ENCODE measurements around the gene ZBTB34.

The ZBTB34 gene

DNA sequence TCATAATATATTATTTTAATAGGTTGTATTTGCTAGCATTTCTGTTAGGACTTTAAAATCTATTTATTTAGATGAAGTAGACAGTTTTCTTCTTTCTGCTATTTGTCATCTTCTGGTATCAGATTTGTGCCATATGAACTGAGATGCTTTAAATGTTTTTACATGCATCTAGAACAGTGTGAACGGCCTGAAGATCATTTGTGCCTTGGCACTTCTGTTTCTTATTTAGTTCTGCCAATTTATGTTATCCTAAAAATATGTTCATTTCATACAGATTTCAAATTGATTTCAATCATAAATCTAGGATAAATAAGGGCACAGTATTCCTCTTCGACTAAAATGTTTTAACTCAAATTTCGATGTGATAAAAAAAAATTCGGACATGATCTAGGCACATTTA lies 16.1 kb downstream of the ZBTB34 start:
- Mint-ChIP-seq H3K9me3 (no peaks in the 10 kb centered on the region), H3K27ac (no peak overlapping the region), H3K36me3 (ENCODE audit: low read depth) (peaks cover 12% of the 10 kb centered on the region), H3K4me1 (ENCODE audit: low read depth) (peaks cover 15% of the 10 kb centered on the region), H3K4me3 (no peak overlapping the region), H3K27me3 (ENCODE audit: low read depth) (no peaks in the 10 kb centered on the region)
- no peak for DNase-seq (ENCODE audit: low spot score)

DNA sequence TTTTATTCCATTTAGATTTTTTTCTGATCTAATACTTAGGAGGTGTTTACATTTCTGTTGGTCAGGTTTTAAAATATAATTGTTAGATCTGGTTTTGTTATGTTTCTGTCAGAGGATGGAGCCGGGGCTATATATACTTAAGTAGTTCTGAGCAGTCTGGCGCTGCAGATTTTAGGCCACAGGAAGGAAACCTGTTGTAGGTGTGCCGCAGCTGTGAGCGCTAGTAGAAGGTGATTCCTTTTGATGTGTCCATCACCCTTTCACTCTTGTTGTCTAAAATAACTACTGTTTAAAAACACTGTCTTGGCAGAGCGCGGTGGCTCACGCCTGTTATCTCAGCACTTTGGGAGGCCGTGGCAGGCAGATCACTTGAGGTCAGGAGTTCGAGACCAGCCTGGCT lies 17.0 kb downstream of the ZBTB34 start:
- H3K4me3 Mint-ChIP-seq, result no peak overlapping the region
- peaks cover 15% of the 10 kb centered on the region for H3K36me3 Mint-ChIP-seq (ENCODE audit: low read depth)
- H3K27me3 Mint-ChIP-seq (ENCODE audit: low read depth), result no peaks in the 10 kb centered on the region
- no peaks in the 10 kb centered on the region for H3K9me3 Mint-ChIP-seq
- DNase-seq (ENCODE audit: low spot score), result no peak
- no peak overlapping the region for H3K27ac Mint-ChIP-seq
- H3K4me1 Mint-ChIP-seq (ENCODE audit: low read depth), result peaks cover 12% of the 10 kb centered on the region

GRCh38 chr9:126879288-126879687 lies 18.8 kb downstream of the ZBTB34 start:
- no peak overlapping the region for H3K27ac Mint-ChIP-seq

GRCh38 chr9:126880226-126880946 lies 19.9 kb downstream of the ZBTB34 start:
- Mint-ChIP-seq H3K27ac (no peak overlapping the region), H3K27me3 (ENCODE audit: low read depth) (no peaks in the 10 kb centered on the region), H3K4me1 (ENCODE audit: low read depth) (peaks cover 11% of the 10 kb centered on the region), H3K36me3 (ENCODE audit: low read depth) (peaks cover 15% of the 10 kb centered on the region), H3K4me3 (no peak overlapping the region), H3K9me3 (no peaks in the 10 kb centered on the region)
- DNase-seq (ENCODE audit: low spot score), result no peak

More at GRCh38 chr9:126879288-126879687, 18.8 kb downstream of the ZBTB34 start:
- no peak for DNase-seq (ENCODE audit: low spot score)
- Mint-ChIP-seq H3K27me3 (ENCODE audit: low read depth) (no peaks in the 10 kb centered on the region), H3K36me3 (ENCODE audit: low read depth) (peaks cover 15% of the 10 kb centered on the region), H3K9me3 (no peaks in the 10 kb centered on the region), H3K4me1 (ENCODE audit: low read depth) (peaks cover 11% of the 10 kb centered on the region), H3K4me3 (no peak overlapping the region)

DNA sequence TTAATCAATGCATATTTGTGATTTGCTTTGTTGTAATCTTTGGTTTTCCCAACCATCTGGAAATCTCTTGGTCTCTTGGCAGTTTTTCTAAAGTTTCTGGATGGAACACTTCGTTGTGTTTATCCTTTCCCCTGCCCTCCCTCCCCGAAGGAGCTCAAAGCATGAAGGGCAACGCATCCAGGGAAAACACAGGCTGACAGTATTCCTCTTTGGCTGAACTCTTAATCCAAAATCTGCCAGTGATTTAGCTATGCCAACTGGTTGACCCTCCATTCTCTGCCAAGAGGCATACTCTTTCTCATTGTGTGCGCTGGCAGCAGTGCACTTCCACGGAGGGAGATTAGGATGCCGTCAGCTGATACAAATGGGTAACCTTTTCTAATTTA lies 20.5 kb downstream of the ZBTB34 start:
- no peak overlapping the region for H3K4me3 Mint-ChIP-seq
- peaks cover 15% of the 10 kb centered on the region for H3K36me3 Mint-ChIP-seq (ENCODE audit: low read depth)
- no peaks in the 10 kb centered on the region for H3K9me3 Mint-ChIP-seq
- peaks cover 11% of the 10 kb centered on the region for H3K4me1 Mint-ChIP-seq (ENCODE audit: low read depth)
- no peak for DNase-seq (ENCODE audit: low spot score)
- no peak overlapping the region for H3K27ac Mint-ChIP-seq
- H3K27me3 Mint-ChIP-seq (ENCODE audit: low read depth), result no peaks in the 10 kb centered on the region

GRCh38 chr9:126882746-126883145 lies 22.3 kb downstream of the ZBTB34 start:
- peaks cover 15% of the 10 kb centered on the region for H3K36me3 Mint-ChIP-seq (ENCODE audit: low read depth)
- no peak overlapping the region for H3K4me3 Mint-ChIP-seq
- DNase-seq (ENCODE audit: low spot score), result no peak
- no peaks in the 10 kb centered on the region for H3K27me3 Mint-ChIP-seq (ENCODE audit: low read depth)
- no peak overlapping the region for H3K27ac Mint-ChIP-seq
- no peaks in the 10 kb centered on the region for H3K4me1 Mint-ChIP-seq (ENCODE audit: low read depth)
- no peaks in the 10 kb centered on the region for H3K9me3 Mint-ChIP-seq

- no peak for DNase-seq (ENCODE audit: low spot score)
- no peaks in the 10 kb centered on the region for H3K27me3 Mint-ChIP-seq (ENCODE audit: low read depth)
- H3K36me3 Mint-ChIP-seq (ENCODE audit: low read depth), result peaks cover 15% of the 10 kb centered on the region
- H3K4me1 Mint-ChIP-seq (ENCODE audit: low read depth), result no peaks in the 10 kb centered on the region
- no peak overlapping the region for H3K27ac Mint-ChIP-seq
- no peak overlapping the region for H3K4me3 Mint-ChIP-seq
- no peaks in the 10 kb centered on the region for H3K9me3 Mint-ChIP-seq
Observed at GRCh38 chr9:126883636-126884035, 23.2 kb downstream of the ZBTB34 start.

- no peak for DNase-seq (ENCODE audit: low spot score)
- no peaks in the 10 kb centered on the region for H3K27me3 Mint-ChIP-seq (ENCODE audit: low read depth)
- no peak overlapping the region for H3K4me3 Mint-ChIP-seq
- H3K9me3 Mint-ChIP-seq, result no peaks in the 10 kb centered on the region
- H3K27ac Mint-ChIP-seq, result no peak overlapping the region
- H3K4me1 Mint-ChIP-seq (ENCODE audit: low read depth), result no peaks in the 10 kb centered on the region
- H3K36me3 Mint-ChIP-seq (ENCODE audit: low read depth), result peaks cover 6% of the 10 kb centered on the region
Observed at GRCh38 chr9:126885131-126885641, 24.7 kb downstream of the ZBTB34 start.

- no peaks in the 10 kb centered on the region for H3K4me1 Mint-ChIP-seq (ENCODE audit: low read depth)
- DNase-seq (ENCODE audit: low spot score), result no peak
- H3K4me3 Mint-ChIP-seq, result no peak overlapping the region
- no peak overlapping the region for H3K27ac Mint-ChIP-seq
- H3K9me3 Mint-ChIP-seq, result no peaks in the 10 kb centered on the region
- peaks cover 4% of the 10 kb centered on the region for H3K36me3 Mint-ChIP-seq (ENCODE audit: low read depth)
- no peaks in the 10 kb centered on the region for H3K27me3 Mint-ChIP-seq (ENCODE audit: low read depth)
Observed at GRCh38 chr9:126886034-126886822, 25.8 kb downstream of the ZBTB34 start.

DNA sequence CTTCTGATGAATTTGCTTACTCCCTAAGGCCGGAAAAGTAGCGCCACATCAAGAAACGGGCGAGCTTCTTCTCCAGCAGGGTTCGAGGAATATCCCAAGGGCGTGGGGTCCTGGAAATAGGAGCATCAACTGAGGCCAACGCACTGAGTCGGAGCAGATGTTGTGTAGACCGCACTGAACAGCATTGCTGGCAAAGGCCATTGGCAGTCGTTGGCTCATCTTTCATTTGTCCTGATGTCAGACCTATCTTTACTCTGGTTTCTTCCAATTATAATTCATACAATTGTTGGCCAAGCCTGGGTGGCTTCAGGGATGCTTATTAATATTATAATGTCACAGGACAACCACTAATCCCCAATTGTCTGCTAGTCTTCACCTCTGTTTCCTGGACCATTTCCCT lies 26.5 kb downstream of the ZBTB34 start:
- no peaks in the 10 kb centered on the region for H3K9me3 Mint-ChIP-seq
- H3K27me3 Mint-ChIP-seq (ENCODE audit: low read depth), result no peaks in the 10 kb centered on the region
- DNase-seq (ENCODE audit: low spot score), result no peak
- H3K4me1 Mint-ChIP-seq (ENCODE audit: low read depth), result no peaks in the 10 kb centered on the region
- no peak overlapping the region for H3K27ac Mint-ChIP-seq
- H3K4me3 Mint-ChIP-seq, result no peak overlapping the region
- H3K36me3 Mint-ChIP-seq (ENCODE audit: low read depth), result peaks cover 2% of the 10 kb centered on the region

DNA sequence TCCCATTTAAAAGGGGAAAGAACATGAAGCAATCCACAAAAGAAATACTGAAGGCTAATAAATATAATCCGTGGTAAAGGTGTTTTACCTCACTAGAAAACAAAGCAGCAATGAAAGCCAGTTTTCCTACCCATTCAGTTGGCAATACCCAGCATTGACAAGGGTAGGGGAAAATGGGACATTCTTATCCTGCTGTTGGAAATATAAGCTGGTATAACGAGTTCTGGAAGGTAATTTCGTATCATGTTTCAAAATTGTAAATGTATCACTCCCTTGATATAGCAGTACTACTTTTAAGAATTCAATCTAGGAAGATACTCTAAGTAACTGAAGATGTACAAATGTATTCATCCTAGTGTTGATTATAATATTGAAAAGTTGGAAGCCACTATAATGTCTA lies 31.2 kb downstream of the ZBTB34 start:
- Mint-ChIP-seq H3K9me3 (no peaks in the 10 kb centered on the region), H3K4me3 (no peak overlapping the region), H3K27ac (no peak overlapping the region), H3K27me3 (ENCODE audit: low read depth) (no peaks in the 10 kb centered on the region), H3K4me1 (ENCODE audit: low read depth) (no peaks in the 10 kb centered on the region), H3K36me3 (ENCODE audit: low read depth) (no peaks in the 10 kb centered on the region)
- DNase-seq (ENCODE audit: low spot score), result no peak

- no peaks in the 10 kb centered on the region for H3K9me3 Mint-ChIP-seq
- H3K36me3 Mint-ChIP-seq (ENCODE audit: low read depth), result no peaks in the 10 kb centered on the region
- no peaks in the 10 kb centered on the region for H3K4me1 Mint-ChIP-seq (ENCODE audit: low read depth)
- no peak overlapping the region for H3K4me3 Mint-ChIP-seq
- peaks cover 3% of the 10 kb centered on the region for H3K27me3 Mint-ChIP-seq (ENCODE audit: low read depth)
- no peak for DNase-seq (ENCODE audit: low spot score)
- H3K27ac Mint-ChIP-seq, result no peak overlapping the region
Observed at GRCh38 chr9:126893079-126893478, 32.6 kb downstream of the ZBTB34 start.

DNA sequence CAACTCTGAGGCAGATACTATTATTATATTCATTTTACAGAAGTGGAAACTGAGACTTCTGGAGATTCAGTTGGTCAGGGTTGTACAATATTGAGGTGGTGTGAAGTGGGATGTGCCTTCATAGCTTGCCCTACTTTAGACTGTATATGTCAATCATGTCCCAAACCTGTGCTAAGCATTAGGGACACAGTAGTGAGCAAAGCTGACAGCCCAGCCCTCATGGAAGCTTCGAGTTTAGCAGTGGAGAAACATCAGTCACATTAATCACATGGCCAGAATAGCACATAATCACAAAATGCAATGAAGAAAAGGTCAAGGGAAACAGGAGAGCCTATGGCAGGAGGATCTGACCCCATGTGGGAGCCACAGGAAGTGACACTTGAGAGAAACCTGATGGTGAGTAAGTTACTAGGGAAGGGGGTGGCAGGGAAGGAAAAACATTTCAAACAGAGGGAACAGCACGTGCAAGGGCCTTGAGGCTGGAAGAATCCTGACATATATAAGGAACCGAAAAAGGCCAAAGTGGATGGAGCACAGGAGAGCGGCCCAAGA lies 33.7 kb downstream of the ZBTB34 start:
- Mint-ChIP-seq H3K27ac (no peak overlapping the region), H3K9me3 (no peaks in the 10 kb centered on the region), H3K27me3 (ENCODE audit: low read depth) (peaks cover 3% of the 10 kb centered on the region), H3K36me3 (ENCODE audit: low read depth) (no peaks in the 10 kb centered on the region), H3K4me1 (ENCODE audit: low read depth) (no peaks in the 10 kb centered on the region), H3K4me3 (no peak overlapping the region)
- no peak for DNase-seq (ENCODE audit: low spot score)

DNA sequence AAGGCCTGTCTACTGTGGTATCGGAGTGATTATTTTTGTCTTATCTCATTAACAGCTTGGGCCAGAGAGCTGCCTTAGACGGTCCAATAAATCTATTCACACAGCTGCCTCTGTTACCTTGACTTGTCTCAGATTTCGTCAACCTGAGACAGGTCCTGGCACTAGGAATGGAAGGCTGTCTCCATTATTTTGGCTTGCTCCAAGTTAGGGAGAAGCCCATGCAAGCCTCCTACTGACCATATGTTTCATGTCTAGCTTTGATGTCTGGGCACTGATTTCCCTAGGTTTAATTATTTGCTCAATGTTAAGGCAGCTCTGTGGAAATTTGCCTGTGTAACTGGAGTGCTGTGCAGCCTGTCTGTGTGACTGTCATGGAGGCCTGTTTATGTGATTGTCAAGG lies 41.8 kb downstream of the ZBTB34 start:
- Mint-ChIP-seq H3K36me3 (ENCODE audit: low read depth) (no peaks in the 10 kb centered on the region), H3K4me3 (no peak overlapping the region), H3K27me3 (ENCODE audit: low read depth) (peaks cover 3% of the 10 kb centered on the region), H3K9me3 (peaks cover 8% of the 10 kb centered on the region), H3K4me1 (ENCODE audit: low read depth) (no peaks in the 10 kb centered on the region), H3K27ac (no peak overlapping the region)
- DNase-seq (ENCODE audit: low spot score), result no peak
